Type B pancreatic cell (in vitro differentiated cells): Measurements from ENCODE around the gene PIP5K1A. TPM values are rescaled to one million over a fixed set of nuclear protein-coding genes. Genes with fewer than 3 reads are reported as not detected.

Source experiments
- DNase-seq: peaks from one replicate; pipeline ENCODE4 v3.0.0; 2021; ENCODE audit warnings: mixed read lengths; ENCODE audit not compliant: unreplicated experiment; ENCODE audit errors: extremely low spot score
- H3K27ac Mint-ChIP-seq: 2 replicates; pipeline ENCODE4 v1.8.0; 2021; ENCODE audit warnings: mild to moderate bottlenecking, mixed read lengths
- H3K27me3 Mint-ChIP-seq: 2 replicates; pipeline ENCODE4 v1.8.0; 2021; ENCODE audit warnings: mixed read lengths
- H3K36me3 Mint-ChIP-seq: 2 replicates; pipeline ENCODE4 v1.8.0; 2021; ENCODE audit warnings: mixed read lengths
- H3K4me1 Mint-ChIP-seq: one replicate; pipeline ENCODE4 v1.8.0; 2021; ENCODE audit warnings: mixed read lengths; ENCODE audit not compliant: unreplicated experiment
- H3K4me3 Mint-ChIP-seq: 2 replicates; pipeline ENCODE4 v1.8.0; 2021; ENCODE audit warnings: mild to moderate bottlenecking, mixed read lengths
- H3K9me3 Mint-ChIP-seq: 2 replicates; pipeline ENCODE4 v1.8.0; 2021; ENCODE audit warnings: mixed read lengths
- total RNA-seq: library from RNA; stranded (reverse); gene quantifications from 2 replicates; pipeline ENCODE4 v1.2.1, GENCODE V29; 2021; ENCODE audit warnings: low replicate concordance
- TF ChIP-seq, protein P1 (sequence below): fragments of 200-600 bp; sonication (generic); conservative IDR thresholded peaks from 2 replicates; pipeline ENCODE4 v1.5.0; 2021; ENCODE audit warnings: antibody characterized with exemption, mild to moderate bottlenecking

PIP5K1A gene
- total RNA-seq, 1 donor from 2014 or later = 77.3 TPM

DNA sequence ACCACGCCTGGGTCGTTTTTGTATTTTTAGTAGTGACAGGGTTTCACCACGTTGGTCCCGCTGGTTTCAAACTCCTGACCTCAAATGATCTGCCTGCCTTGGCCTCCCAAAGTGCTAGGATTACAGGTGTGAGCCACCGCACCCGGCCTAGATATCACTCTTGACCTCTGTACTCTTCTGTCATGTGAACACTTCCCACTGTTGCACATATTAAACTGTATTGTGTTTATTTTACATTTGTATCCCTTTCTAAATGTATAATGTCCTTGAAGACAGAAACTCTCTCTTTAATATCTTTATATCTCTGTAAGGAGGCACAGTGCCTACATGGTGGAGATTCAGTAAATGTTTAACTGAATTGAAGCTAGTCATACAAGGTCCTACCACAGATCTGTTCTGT is 36.9 kb downstream of the PIP5K1A start:
- Mint-ChIP-seq H3K27ac (no peak overlapping the region), H3K27me3 (no peaks in the 10 kb centered on the region), H3K9me3 (no peaks in the 10 kb centered on the region), H3K36me3 (peaks cover 35% of the 10 kb centered on the region), H3K4me1 (no peaks in the 10 kb centered on the region), H3K4me3 (no peak overlapping the region)
- TF ChIP-seq, protein P1, sequence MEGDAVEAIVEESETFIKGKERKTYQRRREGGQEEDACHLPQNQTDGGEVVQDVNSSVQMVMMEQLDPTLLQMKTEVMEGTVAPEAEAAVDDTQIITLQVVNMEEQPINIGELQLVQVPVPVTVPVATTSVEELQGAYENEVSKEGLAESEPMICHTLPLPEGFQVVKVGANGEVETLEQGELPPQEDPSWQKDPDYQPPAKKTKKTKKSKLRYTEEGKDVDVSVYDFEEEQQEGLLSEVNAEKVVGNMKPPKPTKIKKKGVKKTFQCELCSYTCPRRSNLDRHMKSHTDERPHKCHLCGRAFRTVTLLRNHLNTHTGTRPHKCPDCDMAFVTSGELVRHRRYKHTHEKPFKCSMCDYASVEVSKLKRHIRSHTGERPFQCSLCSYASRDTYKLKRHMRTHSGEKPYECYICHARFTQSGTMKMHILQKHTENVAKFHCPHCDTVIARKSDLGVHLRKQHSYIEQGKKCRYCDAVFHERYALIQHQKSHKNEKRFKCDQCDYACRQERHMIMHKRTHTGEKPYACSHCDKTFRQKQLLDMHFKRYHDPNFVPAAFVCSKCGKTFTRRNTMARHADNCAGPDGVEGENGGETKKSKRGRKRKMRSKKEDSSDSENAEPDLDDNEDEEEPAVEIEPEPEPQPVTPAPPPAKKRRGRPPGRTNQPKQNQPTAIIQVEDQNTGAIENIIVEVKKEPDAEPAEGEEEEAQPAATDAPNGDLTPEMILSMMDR = no peak
- DNase-seq = no peak

DNA sequence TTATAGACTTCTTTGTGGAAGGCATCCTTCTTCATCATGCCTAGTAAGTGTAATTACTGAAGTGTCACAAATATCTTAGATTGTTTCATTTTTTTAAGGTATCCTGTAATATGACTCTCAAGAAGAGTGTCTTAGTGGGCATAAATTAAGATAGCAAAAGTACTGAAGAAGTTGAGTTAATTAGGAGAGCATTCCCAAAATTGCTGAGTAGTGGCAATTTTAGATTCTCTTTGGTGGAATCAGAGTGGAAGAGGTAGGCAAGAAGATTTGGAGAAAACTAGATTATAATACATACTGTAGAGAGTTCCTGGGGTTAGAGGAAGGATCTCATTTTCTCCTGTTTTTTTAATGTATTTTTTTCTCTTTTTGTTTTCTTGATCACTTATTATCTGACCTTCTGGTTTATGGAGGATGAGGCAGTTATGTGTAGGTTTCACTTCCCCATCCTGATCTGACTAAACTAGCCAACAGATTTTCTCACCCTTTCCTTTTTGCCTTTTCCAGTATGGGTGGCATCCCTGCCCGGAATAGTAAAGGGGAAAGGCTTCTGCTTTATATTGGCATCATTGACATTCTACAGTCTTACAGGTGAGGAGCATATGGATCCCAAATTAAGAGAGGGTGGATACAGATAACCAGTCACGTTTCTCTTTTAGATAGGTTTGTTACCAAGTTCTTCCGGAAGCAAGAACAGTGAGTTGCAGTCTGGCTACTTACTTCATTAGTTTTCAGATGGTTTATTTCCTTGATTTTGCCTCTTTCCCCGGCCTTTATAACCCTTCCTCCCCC is 39.5 kb downstream of the PIP5K1A start:
- H3K9me3 Mint-ChIP-seq = no peaks in the 10 kb centered on the region
- H3K27me3 Mint-ChIP-seq = no peaks in the 10 kb centered on the region
- DNase-seq = no peak
- TF ChIP-seq, protein P1 = no peak
- no peak overlapping the region for H3K4me3 Mint-ChIP-seq
- no peak overlapping the region for H3K27ac Mint-ChIP-seq
- H3K36me3 Mint-ChIP-seq = peaks cover 32% of the 10 kb centered on the region
- H3K4me1 Mint-ChIP-seq = no peaks in the 10 kb centered on the region

DNA sequence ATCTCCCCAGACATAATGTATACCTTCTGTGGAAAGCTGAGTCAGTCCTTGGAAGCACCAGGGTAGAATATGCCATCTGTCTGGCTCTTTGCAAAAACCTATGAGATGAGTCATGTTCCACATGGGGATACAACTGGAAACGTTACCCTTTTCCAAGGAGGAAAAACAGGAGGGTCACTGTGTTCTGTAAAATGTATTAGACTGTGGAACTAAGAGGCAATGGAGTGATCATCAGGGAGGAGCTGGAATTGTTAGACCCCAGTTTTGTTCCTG is 40.1 kb downstream of the PIP5K1A start:
- Mint-ChIP-seq H3K27me3 (no peaks in the 10 kb centered on the region), H3K27ac (no peak overlapping the region), H3K4me3 (no peak overlapping the region), H3K9me3 (no peaks in the 10 kb centered on the region), H3K36me3 (peaks cover 32% of the 10 kb centered on the region), H3K4me1 (no peaks in the 10 kb centered on the region)
- no peak for DNase-seq
- TF ChIP-seq, protein P1 = no peak

DNA sequence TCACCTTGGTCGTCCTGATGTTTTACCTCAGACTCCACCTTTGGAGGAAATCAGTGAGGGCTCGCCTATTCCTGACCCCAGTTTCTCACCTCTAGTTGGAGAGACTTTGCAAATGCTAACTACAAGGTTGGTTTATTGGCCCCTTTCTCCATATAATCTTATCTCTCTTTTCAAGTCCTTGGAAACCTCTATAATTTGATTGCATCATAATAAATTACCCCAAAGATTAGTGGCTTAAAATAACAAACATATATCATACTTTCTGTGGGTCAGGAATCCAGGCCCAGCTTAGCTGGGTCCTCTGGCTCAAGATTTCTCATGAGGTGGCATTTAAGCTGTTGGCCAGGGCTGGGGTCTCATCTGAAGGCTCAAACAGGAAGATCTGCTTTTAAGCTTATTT is 44.1 kb downstream of the PIP5K1A start:
- no peaks in the 10 kb centered on the region for H3K9me3 Mint-ChIP-seq
- H3K36me3 Mint-ChIP-seq = peaks cover 37% of the 10 kb centered on the region
- DNase-seq = no peak
- H3K4me1 Mint-ChIP-seq = no peaks in the 10 kb centered on the region
- TF ChIP-seq, protein P1 = no peak
- no peak overlapping the region for H3K27ac Mint-ChIP-seq
- no peak overlapping the region for H3K4me3 Mint-ChIP-seq
- no peaks in the 10 kb centered on the region for H3K27me3 Mint-ChIP-seq

DNA sequence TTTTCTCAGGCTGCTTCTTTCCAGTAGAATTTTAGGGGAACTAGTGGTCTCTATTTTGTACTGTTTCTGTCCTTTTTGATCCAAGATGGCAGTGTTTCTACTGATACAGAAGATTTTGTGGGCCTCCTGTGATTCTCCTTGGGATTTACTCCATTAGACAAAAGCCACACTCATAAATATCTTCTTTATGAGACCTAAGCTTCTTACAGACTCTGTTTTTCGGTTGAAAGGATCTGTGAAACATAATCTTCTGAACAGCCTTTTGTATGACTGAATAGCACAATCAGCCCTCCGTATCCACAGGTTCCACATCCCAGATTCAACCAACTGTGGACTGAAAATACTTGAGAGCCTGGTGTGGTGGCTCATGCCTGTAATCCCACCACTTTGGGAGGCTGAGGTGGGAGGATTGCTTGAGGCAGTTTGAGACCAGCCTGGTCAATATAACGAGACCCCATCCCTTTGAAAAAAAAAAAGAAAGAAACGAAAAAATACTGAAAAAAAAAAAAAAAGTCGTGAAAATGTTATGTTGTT is 45.4 kb downstream of the PIP5K1A start:
- Mint-ChIP-seq H3K27me3 (no peaks in the 10 kb centered on the region), H3K4me1 (no peaks in the 10 kb centered on the region), H3K27ac (no peak overlapping the region), H3K36me3 (peaks cover 33% of the 10 kb centered on the region), H3K9me3 (no peaks in the 10 kb centered on the region), H3K4me3 (no peak overlapping the region)
- no peak for DNase-seq
- TF ChIP-seq, protein P1 = no peak
